Ureter (tissue), 1 donor: Measurements from ENCODE around the gene FRMD7. TPM values are rescaled to one million over a fixed set of nuclear protein-coding genes. Genes with fewer than 3 reads are reported as not detected.

Experiments used
- DNase-seq: peaks from one replicate; pipeline ENCODE4 v3.0.0-alpha.2; 2020; ENCODE audit warnings: low spot score
- total RNA-seq: library from RNA; stranded (reverse); gene quantifications from one replicate; pipeline ENCODE4 v1.2.4, GENCODE V29; 2023
- donor health status: DM: yes; HTN: yes; CAD: no.

FRMD7 gene
- total RNA-seq, 1 donor from 2014 or later: 1.6 TPM

DNA sequence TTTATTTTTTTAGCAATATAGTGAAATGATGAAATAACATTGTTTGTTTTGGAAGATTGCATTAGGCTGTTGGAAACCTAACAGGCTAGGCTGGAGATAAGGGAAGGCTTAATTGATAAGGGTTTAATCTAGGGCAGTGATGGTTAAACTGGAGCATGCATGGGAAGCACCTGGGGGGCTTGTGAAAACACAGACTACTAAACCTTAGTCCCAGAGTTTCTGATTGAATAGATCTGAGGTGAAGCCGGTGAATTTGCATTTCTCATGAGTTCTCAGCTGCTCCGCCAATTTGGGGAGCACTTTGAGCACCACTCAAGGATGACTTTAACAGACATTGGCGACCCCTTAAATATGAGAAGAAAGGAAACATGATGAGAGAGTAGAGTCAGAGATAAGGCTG is 93.2 kb downstream of the FRMD7 start:
- no peak for DNase-seq

DNA sequence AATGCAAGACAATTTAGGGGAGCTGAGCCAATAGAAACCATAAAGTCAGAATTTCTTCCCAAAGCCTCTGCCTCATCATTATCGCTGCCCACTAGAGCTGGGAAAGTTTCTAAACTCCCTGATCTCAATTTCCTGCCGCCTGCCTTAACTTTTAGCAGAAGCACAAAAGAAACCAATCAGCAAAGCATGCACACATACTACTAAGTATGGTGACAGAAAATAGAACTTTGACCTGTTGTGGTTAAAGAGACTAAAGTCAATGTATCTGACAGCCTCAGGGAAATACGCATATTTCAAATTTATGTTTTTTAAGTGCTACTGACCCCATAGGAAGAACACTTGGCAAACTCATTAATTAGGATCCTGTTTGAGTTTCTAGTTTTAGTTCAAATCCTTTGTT is 94.7 kb downstream of the FRMD7 start:
- no peak for DNase-seq

DNA sequence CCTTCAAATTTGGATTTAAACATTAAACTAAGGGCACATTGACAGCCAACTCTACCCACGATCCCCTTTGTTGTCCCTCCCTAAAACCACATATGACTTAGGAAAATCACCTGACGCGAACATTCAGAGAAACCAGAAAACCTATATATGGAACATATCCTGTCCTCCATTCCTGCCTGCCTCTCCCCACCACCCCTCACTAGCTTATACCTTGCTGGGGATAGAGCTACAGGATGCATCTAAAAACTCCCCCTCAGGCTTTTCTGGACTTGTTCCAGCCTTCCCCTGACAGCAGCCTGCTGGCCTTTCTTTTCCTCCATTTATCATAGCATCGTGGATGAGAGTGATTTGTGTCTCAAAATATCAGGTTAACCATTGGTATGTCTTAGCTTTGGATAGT is 96.0 kb downstream of the FRMD7 start:
- no peak for DNase-seq

DNA sequence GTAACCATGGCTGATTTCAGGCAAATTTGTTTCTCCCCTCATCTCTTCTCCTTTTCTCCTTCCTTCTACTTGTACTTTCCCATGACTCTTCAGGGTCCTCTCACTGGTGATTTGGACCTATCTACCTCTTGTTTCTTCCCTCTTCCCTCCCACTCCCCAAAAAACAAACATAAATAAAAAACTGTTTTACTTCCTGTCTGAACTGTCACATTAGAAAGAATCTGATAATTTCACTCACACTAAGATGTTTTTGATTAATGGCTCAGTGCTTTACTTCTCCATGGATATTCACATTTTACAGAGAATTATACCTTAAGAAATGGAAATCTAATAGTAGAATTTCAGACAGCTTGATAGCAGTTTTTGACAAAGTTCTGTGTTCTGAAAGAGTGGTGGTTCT is 97.6 kb downstream of the FRMD7 start:
- DNase-seq: no peak

Other genes starting within 250 kb of the FRMD7 start
- gene STK26, start 104.7 kb downstream of the FRMD7 start, total RNA-seq: 21.3 TPM
- 18.6 TPM for gene RAP2C, start 91.4 kb upstream of the FRMD7 start, total RNA-seq